Lower lobe of right lung (tissue), 2 donors: Measurements from ENCODE around the gene RPL10A. TPM values are rescaled to one million over a fixed set of nuclear protein-coding genes. Genes with fewer than 3 reads are reported as not detected.
A peak's percentile ranks its signal among the peaks of the same experiment; 100 is the strongest.

Experiments used
- ATAC-seq, 2 donors: fragments of 200-7000 bp; cut with Tn5 transposase; one replicate each; pipeline ENCODE4 v1.9.1; 2020 to 2022; ENCODE audit warnings: mild to moderate bottlenecking in 2 of 2, moderate library complexity in 2 of 2
- DNase-seq: peaks from one replicate; pipeline ENCODE4 v3.0.0-alpha.2; 2020
- H3K27ac ChIP-seq: fragments of 200-600 bp; one replicate; pipeline ENCODE4 v1.8.0; 2022
- H3K27me3 ChIP-seq: fragments of 200-600 bp; one replicate; pipeline ENCODE4 v1.8.0; 2022; ENCODE audit warnings: low read depth
- H3K36me3 ChIP-seq: fragments of 200-600 bp; one replicate; pipeline ENCODE4 v1.8.0; 2022; ENCODE audit warnings: mild to moderate bottlenecking
- H3K4me1 ChIP-seq: fragments of 200-600 bp; one replicate; pipeline ENCODE4 v1.8.0; 2022
- H3K4me3 ChIP-seq: fragments of 200-600 bp; one replicate; pipeline ENCODE4 v1.8.0; 2022; ENCODE audit warnings: mild to moderate bottlenecking
- H3K9me3 ChIP-seq: fragments of 200-600 bp; one replicate; pipeline ENCODE4 v1.8.0; 2022
- CTCF ChIP-seq: fragments of 200-600 bp; IDR thresholded peaks from one replicate; pipeline ENCODE4 v1.8.0; 2022; ENCODE audit warnings: antibody characterized with exemption, mild to moderate bottlenecking
- intact Hi-C: fragments of 100-400 bp; cut with DNase I; formaldehyde crosslinking; loops from one replicate; pipeline ENCODE4 v1.11.0; 2022
- total RNA-seq: library from RNA; stranded (reverse); fragmentation: NEBNext Ultra II Directional; extraction: Animal tissue kit (Norgen Biotek cat#: 25700); gene quantifications from one replicate; pipeline ENCODE4 v1.2.1, GENCODE V29; 2021
- donor health status: DM: no; HTN: yes; CAD: no; lungs with severe emphysema.

The RPL10A gene
- total RNA-seq, 1 donor from 2014 or later = 1,025 TPM

DNA sequence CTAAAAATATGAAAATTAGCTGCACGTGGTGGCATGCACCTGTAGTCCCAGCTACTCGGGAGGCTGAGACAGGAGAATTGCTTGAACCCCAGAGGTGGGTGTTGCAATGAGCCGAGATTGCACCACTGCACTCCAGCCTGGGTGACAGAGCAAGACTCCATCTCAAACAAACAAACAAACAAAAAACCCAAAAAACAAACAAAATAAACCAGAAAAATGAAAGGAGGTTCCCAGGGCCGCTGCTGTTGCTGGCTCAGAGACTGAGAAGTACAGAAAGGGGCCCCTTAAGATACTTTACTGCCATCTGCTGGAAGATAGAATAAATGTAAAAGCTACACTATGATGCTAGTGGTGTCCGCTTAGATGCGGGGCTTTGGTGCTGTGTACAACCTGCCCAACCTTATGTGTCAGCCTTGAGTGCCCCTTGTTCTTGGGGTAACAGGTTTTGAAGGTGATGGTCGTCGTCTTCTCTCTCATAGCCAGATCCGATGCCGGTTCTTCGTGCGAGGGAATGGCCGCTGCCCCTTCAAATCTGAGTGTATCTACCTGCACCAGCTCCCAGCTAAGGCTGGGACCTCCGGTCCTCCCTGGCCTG lies 18.8 kb upstream of the RPL10A start:
- ATAC-seq (peak; percentile 62 to 69), DNase-seq (no peak)
- intact Hi-C loops = loop anchor here (10.0 kb wide), 1 partner anchor 105 kb away; the partner anchor contains the start of gene PPARD
- no peaks in the 10 kb centered on the region for H3K36me3 ChIP-seq
- no peaks in the 10 kb centered on the region for H3K27me3 ChIP-seq
- peaks cover 30% of the 10 kb centered on the region for H3K4me1 ChIP-seq
- TF ChIP-seq CTCF = peak; percentile 77
- no peak overlapping the region for H3K27ac ChIP-seq
- H3K4me3 ChIP-seq = no peak overlapping the region
- H3K9me3 ChIP-seq = no peaks in the 10 kb centered on the region

DNA sequence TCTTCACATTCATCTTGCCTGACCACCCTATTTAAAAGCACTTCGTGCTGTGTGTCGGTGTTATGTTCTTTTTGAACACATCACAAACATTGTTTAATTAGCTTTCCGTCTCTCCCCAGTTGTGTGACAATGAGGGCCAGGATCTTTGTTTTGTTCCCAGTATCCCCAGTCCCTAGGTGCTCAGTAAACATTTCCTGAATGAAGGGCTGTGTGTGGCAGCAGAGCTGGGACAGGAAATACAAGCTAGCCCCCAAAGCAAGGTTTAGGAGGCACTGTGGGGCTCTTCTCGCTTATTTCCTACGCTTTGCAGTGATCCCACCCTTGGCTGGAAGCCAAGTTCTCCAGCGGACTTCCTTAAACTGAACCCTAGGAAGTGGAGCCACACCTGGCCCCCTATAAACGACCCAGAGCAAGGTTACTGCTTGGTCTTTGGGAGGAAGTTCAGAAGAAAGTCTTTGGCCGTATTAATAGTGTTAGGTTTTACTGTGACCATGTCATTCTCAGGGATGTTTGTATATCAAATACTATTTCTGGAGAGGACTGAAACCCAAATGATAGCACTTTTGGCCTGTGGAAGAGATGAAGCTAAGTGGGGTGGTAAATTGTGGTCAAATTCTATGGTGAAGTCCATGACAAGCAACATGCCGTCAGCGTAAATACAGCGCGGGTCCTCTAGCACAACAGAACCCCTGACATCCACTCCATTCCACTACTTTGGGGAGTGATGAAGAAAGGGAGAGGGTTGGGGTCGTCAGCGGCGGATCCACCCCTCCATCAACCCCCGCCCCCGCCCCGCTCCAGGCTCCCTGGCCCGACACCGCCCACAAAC lies 16.6 kb upstream of the RPL10A start:
- peak overlapping the region; percentile 81 for H3K4me3 ChIP-seq
- no peak for TF ChIP-seq CTCF
- intact Hi-C loops = no loop called here
- DNase-seq (no peak), ATAC-seq (no peak)
- no peaks in the 10 kb centered on the region for H3K27me3 ChIP-seq
- H3K36me3 ChIP-seq = peaks cover 7% of the 10 kb centered on the region
- peaks cover 36% of the 10 kb centered on the region for H3K4me1 ChIP-seq
- peak overlapping the region; percentile 70 for H3K27ac ChIP-seq
- H3K9me3 ChIP-seq = no peaks in the 10 kb centered on the region

DNA sequence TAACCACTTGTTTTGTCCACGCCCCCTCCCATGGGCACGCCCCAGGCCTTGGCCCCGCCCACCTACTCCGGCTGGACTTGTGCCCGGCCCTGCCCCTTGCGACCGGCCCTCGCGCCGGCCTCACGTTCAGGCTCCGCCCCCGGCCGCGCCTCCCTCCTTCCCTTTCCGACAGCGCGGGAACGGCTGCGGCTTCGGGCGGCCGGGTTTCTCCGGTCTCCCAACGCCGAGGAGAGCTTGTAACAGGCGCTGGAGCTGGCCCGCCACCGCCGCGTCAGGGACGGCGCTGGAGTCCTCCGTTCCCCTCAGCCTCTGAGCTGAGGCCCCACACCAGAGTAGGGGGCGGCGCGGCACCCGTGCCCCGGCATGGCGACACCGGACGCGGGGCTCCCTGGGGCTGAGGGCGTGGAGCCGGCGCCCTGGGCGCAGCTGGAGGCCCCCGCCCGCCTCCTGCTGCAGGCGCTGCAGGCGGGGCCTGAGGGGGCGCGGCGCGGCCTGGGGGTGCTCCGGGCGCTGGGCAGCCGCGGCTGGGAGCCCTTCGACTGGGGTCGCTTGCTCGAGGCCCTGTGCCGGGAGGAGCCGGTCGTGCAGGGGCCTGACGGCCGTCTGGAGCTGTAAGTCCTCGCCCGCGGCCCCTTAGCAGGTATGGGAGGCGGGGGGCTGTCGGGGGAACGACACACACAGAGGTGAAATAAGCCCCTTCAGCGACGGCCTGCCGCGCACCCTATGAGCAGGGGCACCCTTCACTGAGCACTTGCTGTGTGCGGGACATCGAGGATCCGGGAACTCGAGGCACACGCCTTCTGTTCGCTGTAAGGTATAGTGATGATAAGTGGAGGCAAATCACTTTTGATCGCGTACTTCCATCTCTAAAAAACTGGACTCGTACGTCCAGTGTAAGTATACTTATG lies 15.8 kb upstream of the RPL10A start, which contains the start of gene FANCE:
TSS of gene FANCE (plus strand) at position 156 of the 908 bp plus-strand sequence. CDS start at position 364, 208 bp downstream.
- Histone ChIP-seq H3K27me3 (no peaks in the 10 kb centered on the region), H3K4me3 (peak within 1 kb of the TSS; percentile 81), H3K36me3 (peaks cover 7% of the 10 kb centered on the region), H3K27ac (peak within 1 kb of the TSS; percentile 70), H3K4me1 (peaks cover 36% of the 10 kb centered on the region), H3K9me3 (no peaks in the 10 kb centered on the region)
- no peak for TF ChIP-seq CTCF
- intact Hi-C loops = no loop called here
- peak; percentile 98 for ATAC-seq
- DNase-seq = peak; percentile 96

DNA sequence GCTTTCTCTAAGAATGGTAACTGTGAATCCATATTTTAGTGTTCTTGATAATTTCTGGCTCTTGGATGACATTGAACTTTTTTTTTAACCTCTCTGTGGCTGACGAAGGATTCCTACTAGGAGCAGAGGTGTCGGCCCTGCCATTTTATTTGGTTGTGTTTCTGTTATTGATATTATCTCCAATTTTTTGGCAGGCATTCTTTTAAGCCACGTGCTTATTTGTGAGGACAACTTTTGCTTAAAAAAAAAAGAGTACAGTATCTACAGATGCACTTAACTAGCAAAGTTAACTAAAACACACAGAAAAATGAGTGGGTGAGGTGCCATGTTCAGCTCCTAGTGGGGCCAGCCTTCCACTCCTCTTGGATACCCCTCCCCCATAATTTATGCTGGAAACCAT lies 15.0 kb upstream of the RPL10A start:
- no peak overlapping the region for H3K27ac ChIP-seq

More for the DNA sequence above, 15.0 kb upstream of the RPL10A start:
- no peaks in the 10 kb centered on the region for H3K9me3 ChIP-seq
- peak overlapping the region; percentile 81 for H3K4me3 ChIP-seq
- H3K4me1 ChIP-seq = peaks cover 36% of the 10 kb centered on the region
- H3K36me3 ChIP-seq = peaks cover 7% of the 10 kb centered on the region
- no peak for DNase-seq
- no peak for ATAC-seq
- intact Hi-C loops = no loop called here
- no peaks in the 10 kb centered on the region for H3K27me3 ChIP-seq
- TF ChIP-seq CTCF = no peak
